Measurements from ENCODE around the gene FAM180B. TPM values are rescaled to one million over a fixed set of nuclear protein-coding genes. Genes with fewer than 3 reads are reported as not detected.

Gene FAM180B
- total and polyA plus RNA-seq, 2 of the 13 experiments (the other 11 are each of a cell fraction or from before 2014, with no cell fraction given) = 0.40 to 1.0 TPM

DNA sequence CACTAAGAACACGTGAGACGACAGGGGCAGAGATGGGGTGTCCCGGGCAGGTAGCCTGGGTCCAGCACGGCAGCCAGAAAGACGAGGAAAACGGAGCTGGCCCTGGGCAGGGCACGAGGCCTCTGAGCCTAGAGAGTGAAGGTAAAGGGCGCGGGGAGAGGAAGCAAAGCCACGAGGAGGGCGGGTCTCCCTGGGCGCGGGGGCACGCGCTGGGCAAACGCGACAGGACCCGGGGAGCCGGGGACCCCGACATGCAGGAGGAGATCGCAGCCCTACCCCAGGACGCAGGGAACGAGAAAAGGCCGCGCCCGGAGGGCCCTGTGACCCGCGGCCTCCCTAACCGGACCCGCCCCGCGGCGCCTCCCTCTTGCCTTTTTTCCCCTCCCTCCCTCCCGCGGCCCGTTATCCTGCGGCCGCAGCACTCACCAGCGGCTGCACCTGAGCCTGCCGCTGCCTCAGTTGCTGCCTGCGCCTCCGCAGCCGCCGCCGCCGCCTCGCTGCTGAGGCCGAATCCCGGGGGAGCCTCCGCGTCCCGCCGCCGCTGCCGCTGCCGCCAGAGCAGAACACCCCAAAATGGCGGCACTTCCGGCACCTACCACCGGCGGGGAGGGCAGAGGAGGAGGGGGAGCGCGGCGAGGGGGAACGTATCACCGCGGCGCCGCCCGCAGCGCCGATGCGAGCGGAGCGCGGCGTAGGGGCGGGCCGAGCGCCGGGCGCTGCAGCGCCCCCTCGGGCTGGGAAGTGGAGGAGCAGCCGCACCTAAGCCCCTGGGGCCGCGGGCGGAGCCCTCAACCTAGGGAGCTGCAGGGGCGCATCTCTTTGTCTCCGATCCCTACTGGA, 33.7 kb upstream of the FAM180B start, which contains the start of gene CELF1 (continued):
- TF ChIP-seq ZHX2 (IDR thresholded peaks at IDR 0.05; ENCODE audit: low read depth) = peak; percentile 91
- TF ChIP-seq ZHX2 (CRISPR knock-in tag; IDR thresholded peaks at IDR 0.05; ENCODE audit: borderline replicate concordance) = no peak
- TF ChIP-seq ZNF296 (CRISPR knock-in tag; conservative IDR thresholded peaks at IDR 0.05) = no peak
- peak; percentile 88 for TF ChIP-seq AGO2 (optimal IDR thresholded peaks at IDR 0.05; ENCODE audit: low read depth, low read length)
- TF ChIP-seq ZNF543 (CRISPR knock-in tag; IDR thresholded peaks at IDR 0.05) = 0 out of 2 replicates have a peak, but pooled peaks have one; percentile 35
- no peak for TF ChIP-seq ZNF17 (CRISPR knock-in tag; IDR thresholded peaks at IDR 0.05)
- TF ChIP-seq, protein P1, sequence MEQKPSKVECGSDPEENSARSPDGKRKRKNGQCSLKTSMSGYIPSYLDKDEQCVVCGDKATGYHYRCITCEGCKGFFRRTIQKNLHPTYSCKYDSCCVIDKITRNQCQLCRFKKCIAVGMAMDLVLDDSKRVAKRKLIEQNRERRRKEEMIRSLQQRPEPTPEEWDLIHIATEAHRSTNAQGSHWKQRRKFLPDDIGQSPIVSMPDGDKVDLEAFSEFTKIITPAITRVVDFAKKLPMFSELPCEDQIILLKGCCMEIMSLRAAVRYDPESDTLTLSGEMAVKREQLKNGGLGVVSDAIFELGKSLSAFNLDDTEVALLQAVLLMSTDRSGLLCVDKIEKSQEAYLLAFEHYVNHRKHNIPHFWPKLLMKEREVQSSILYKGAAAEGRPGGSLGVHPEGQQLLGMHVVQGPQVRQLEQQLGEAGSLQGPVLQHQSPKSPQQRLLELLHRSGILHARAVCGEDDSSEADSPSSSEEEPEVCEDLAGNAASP (CRISPR knock-in tag; IDR thresholded peaks at IDR 0.05; ENCODE audit: borderline replicate concordance) = peak; percentile 22; the same call in 1 of the 2 replicates
- TF ChIP-seq ZFAT (CRISPR knock-in tag; conservative IDR thresholded peaks at IDR 0.05) = no peak
- no peak for TF ChIP-seq NKX3-1 (CRISPR knock-in tag; IDR thresholded peaks at IDR 0.05)
- TF ChIP-seq BCL6 (CRISPR knock-in tag; IDR thresholded peaks at IDR 0.05) = 0 out of 2 replicates have a peak, but pooled peaks have one; percentile 7
- peak; percentile 79 for TF ChIP-seq SP4 (CRISPR knock-in tag; IDR thresholded peaks at IDR 0.05)
- TF ChIP-seq, protein P2, sequence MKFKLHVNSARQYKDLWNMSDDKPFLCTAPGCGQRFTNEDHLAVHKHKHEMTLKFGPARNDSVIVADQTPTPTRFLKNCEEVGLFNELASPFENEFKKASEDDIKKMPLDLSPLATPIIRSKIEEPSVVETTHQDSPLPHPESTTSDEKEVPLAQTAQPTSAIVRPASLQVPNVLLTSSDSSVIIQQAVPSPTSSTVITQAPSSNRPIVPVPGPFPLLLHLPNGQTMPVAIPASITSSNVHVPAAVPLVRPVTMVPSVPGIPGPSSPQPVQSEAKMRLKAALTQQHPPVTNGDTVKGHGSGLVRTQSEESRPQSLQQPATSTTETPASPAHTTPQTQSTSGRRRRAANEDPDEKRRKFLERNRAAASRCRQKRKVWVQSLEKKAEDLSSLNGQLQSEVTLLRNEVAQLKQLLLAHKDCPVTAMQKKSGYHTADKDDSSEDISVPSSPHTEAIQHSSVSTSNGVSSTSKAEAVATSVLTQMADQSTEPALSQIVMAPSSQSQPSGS (CRISPR knock-in tag; IDR thresholded peaks at IDR 0.05) = no peak
- TF ChIP-seq MIXL1 (CRISPR knock-in tag; IDR thresholded peaks at IDR 0.05) = peak; percentile 13; the same call in 1 of the 2 replicates
- TF ChIP-seq MED13 (CRISPR knock-in tag; IDR thresholded peaks at IDR 0.05) = peak; percentile 55; the same call in 1 of the 2 replicates
- no peak for TF ChIP-seq SOX6 (IDR thresholded peaks at IDR 0.05)
- TF ChIP-seq SOX6 (CRISPR knock-in tag; IDR thresholded peaks at IDR 0.05) = no peak
- TF ChIP-seq ZKSCAN8 (CRISPR knock-in tag; IDR thresholded peaks at IDR 0.05; ENCODE audit: borderline replicate concordance) = 0 out of 2 replicates have a peak, but pooled peaks have one; percentile 37
- peak; percentile 67; the same call in 1 of the 2 replicates for TF ChIP-seq AKAP8 (CRISPR knock-in tag; IDR thresholded peaks at IDR 0.05)
- no peak for TF ChIP-seq BHLHE40 (IDR thresholded peaks at IDR 0.05; ENCODE audit: low read length)
- no peak for TF ChIP-seq ZC3H4 (CRISPR knock-in tag; IDR thresholded peaks at IDR 0.05; ENCODE audit: borderline replicate concordance)
- peak; percentile 67 for TF ChIP-seq TOPORS (CRISPR knock-in tag; IDR thresholded peaks at IDR 0.05)
- TF ChIP-seq PCBP1 (IDR thresholded peaks at IDR 0.05; ENCODE audit: borderline replicate concordance, low read depth, low read length) = peak; percentile 93
- TF ChIP-seq KDM5A (IDR thresholded peaks at IDR 0.05; ENCODE audit: borderline replicate concordance, low read length) = peak; percentile 59; the same call in 1 of the 2 replicates
